Activated CD4-positive, alpha-beta T cell treated with anti-CD3 and anti-CD28 coated beads for 24 hours (primary cell): Measurements from ENCODE around the gene CD247.

Experiments
- DNase-seq, 2 donors: peaks; one replicate each; pipeline ENCODE4 v3.0.0-alpha.2; 2020; ENCODE audit warnings: low read depth in 2 of 2

CD247 gene

GRCh38 chr1:167439301-167439988, 78.9 kb downstream of the CD247 start:
- DNase-seq = no peak

GRCh38 chr1:167438171-167439138, 79.9 kb downstream of the CD247 start:
- no peak for DNase-seq

GRCh38 chr1:167435484-167435883, 82.8 kb downstream of the CD247 start:
- DNase-seq = no peak

GRCh38 chr1:167434306-167434705, 84.0 kb downstream of the CD247 start:
- no peak for DNase-seq

GRCh38 chr1:167433884-167434283, 84.4 kb downstream of the CD247 start:
- DNase-seq = no peak

GRCh38 chr1:167432780-167433179, 85.5 kb downstream of the CD247 start:
- no peak for DNase-seq

GRCh38 chr1:167431909-167432650, 86.2 kb downstream of the CD247 start:
- DNase-seq = no peak

- DNase-seq = no peak
These were observed 86.9 kb downstream of the CD247 start for GRCh38 chr1:167431261-167431908.

GRCh38 chr1:167430849-167431242, 87.5 kb downstream of the CD247 start:
- DNase-seq = no peak

- DNase-seq = no peak
These were observed 88.0 kb downstream of the CD247 start for GRCh38 chr1:167430134-167430848.

- no peak for DNase-seq
These were observed 88.7 kb downstream of the CD247 start for GRCh38 chr1:167429612-167430011.

- no peak for DNase-seq
These were observed 89.9 kb downstream of the CD247 start for GRCh38 chr1:167428395-167428794.

- DNase-seq = no peak
These were observed 90.5 kb downstream of the CD247 start for GRCh38 chr1:167427848-167428247.

- no peak for DNase-seq
These were observed 91.6 kb downstream of the CD247 start for GRCh38 chr1:167426716-167427115.

- DNase-seq = no peak
These were observed 92.8 kb downstream of the CD247 start for GRCh38 chr1:167425482-167425881.

GRCh38 chr1:167423684-167424619, 94.4 kb downstream of the CD247 start:
- no peak for DNase-seq

GRCh38 chr1:167420510-167420909, 97.8 kb downstream of the CD247 start:
- no peak for DNase-seq

- no peak for DNase-seq
These were observed 99.1 kb downstream of the CD247 start for GRCh38 chr1:167419245-167419644.

- no peak for DNase-seq
These were observed 99.9 kb downstream of the CD247 start for GRCh38 chr1:167418391-167418790.

GRCh38 chr1:167416506-167416905, 101.8 kb downstream of the CD247 start:
- DNase-seq = no peak
